Neuronal stem cell (in vitro differentiated cells): ENCODE results near the gene SPRN.
A peak's percentile ranks its signal among the peaks of the same experiment; 100 is the strongest.
"Not testable (repeated sequence)": the region's sequence is repeated elsewhere in the genome, so short reads cannot be mapped to it uniquely, and the experiment has no call there.

Experiments
- DNase-seq: peaks from one replicate; pipeline ENCODE4 v3.0.0-alpha.2; 2013; ENCODE audit warnings: low spot score
- H2AFZ ChIP-seq: one replicate; pipeline ENCODE4 v1.6.1; 2013; ENCODE audit warnings: mild to moderate bottlenecking, low read length, inconsistent platforms
- H2AK5ac ChIP-seq: 2 replicates; pipeline ENCODE4 v1.6.1; 2013; ENCODE audit warnings: low read depth, mild to moderate bottlenecking, inconsistent platforms, low read length, moderate library complexity, mixed read lengths
- H2BK120ac ChIP-seq: 2 replicates; pipeline ENCODE4 v1.6.1; 2013; ENCODE audit warnings: low read depth, mild to moderate bottlenecking, inconsistent platforms, low read length, moderate library complexity, mixed read lengths
- H2BK12ac ChIP-seq: one replicate; pipeline ENCODE4 v1.6.1; 2013; ENCODE audit warnings: low read length, inconsistent platforms
- H2BK15ac ChIP-seq: 2 replicates; pipeline ENCODE4 v1.6.1; 2013; ENCODE audit warnings: mild to moderate bottlenecking, low read length, inconsistent platforms, mixed read lengths
- H2BK5ac ChIP-seq: one replicate; pipeline ENCODE4 v1.6.1; 2013; ENCODE audit warnings: inconsistent platforms, mild to moderate bottlenecking, low read length, moderate library complexity
- H3K14ac ChIP-seq: one replicate; pipeline ENCODE4 v1.6.1; 2013; ENCODE audit warnings: low read length, inconsistent platforms
- H3K18ac ChIP-seq: 2 replicates; pipeline ENCODE4 v1.6.1; 2013; ENCODE audit warnings: low read length, inconsistent platforms
- H3K23ac ChIP-seq: 2 replicates; pipeline ENCODE4 v1.6.1; 2013; ENCODE audit warnings: low read depth, mild to moderate bottlenecking, mixed read lengths, low read length, inconsistent platforms; ENCODE audit not compliant: poor library complexity
- H3K27ac ChIP-seq: replicated peaks from 3 replicates; pipeline ENCODE4 v1.5.1; 2013; ENCODE audit warnings: low read length, inconsistent platforms
- H3K27me3 ChIP-seq, 3 experiments: 2 replicates each; pipeline ENCODE4 v1.6.1; 2013; ENCODE audit warnings: low read length in 3 of 3, mild to moderate bottlenecking in 2 of 3, inconsistent platforms in 1 of 3, low read depth in 1 of 3, mixed read lengths in 1 of 3, moderate library complexity in 1 of 3; ENCODE audit not compliant: control insufficient read depth in 3 of 3, insufficient read depth in 3 of 3
- H3K36me3 ChIP-seq, 2 donors: replicated peaks in 1 of 2; 2 replicates each; pipeline ENCODE4 v1.6.1; 2013; ENCODE audit warnings: low read length in 2 of 2; ENCODE audit not compliant: control insufficient read depth in 2 of 2, insufficient read depth in 2 of 2
- H3K4ac ChIP-seq: 2 replicates; pipeline ENCODE4 v1.6.1; 2013; ENCODE audit warnings: inconsistent platforms, mild to moderate bottlenecking, low read length, moderate library complexity
- H3K4me1 ChIP-seq, 2 donors: 1 replicate in 1 of 2; 2 replicates in 1 of 2; pipeline ENCODE4 v1.6.1; 2013; ENCODE audit warnings: low read length in 2 of 2, low read depth in 1 of 2; ENCODE audit not compliant: control insufficient read depth in 2 of 2, insufficient read depth in 1 of 2
- H3K4me2 ChIP-seq: one replicate; pipeline ENCODE4 v1.6.1; 2013; ENCODE audit warnings: mild to moderate bottlenecking, low read length, inconsistent platforms; ENCODE audit not compliant: insufficient read depth, poor library complexity, severe bottlenecking
- H3K4me3 ChIP-seq, 2 donors: 2 replicates each; pipeline ENCODE4 v1.5.1; 2013; ENCODE audit warnings: low read length in 2 of 2, mild to moderate bottlenecking in 2 of 2, inconsistent platforms in 1 of 2, moderate library complexity in 1 of 2
- H3K79me1 ChIP-seq: one replicate; pipeline ENCODE4 v1.6.1; 2013; ENCODE audit warnings: low read depth, mild to moderate bottlenecking, inconsistent platforms, low read length, moderate library complexity
- H3K9ac ChIP-seq: one replicate; pipeline ENCODE4 v1.6.1; 2013; ENCODE audit warnings: mild to moderate bottlenecking, low read depth, low read length, inconsistent platforms; ENCODE audit not compliant: poor library complexity
- H3K9me3 ChIP-seq, 2 donors: replicated peaks in 1 of 2; 2 replicates each; pipeline versions ENCODE3 to v1.6.1; 2013; ENCODE audit warnings: low read length in 2 of 2, mild to moderate bottlenecking in 2 of 2, inconsistent platforms in 1 of 2, low read depth in 1 of 2, mixed read lengths in 1 of 2, moderate library complexity in 1 of 2; ENCODE audit not compliant: control insufficient read depth in 2 of 2, insufficient read depth in 1 of 2
- H4K8ac ChIP-seq: one replicate; pipeline ENCODE4 v1.6.1; 2013; ENCODE audit warnings: low read depth, mild to moderate bottlenecking, inconsistent platforms, low read length, moderate library complexity
- H4K91ac ChIP-seq: one replicate; pipeline ENCODE4 v1.6.1; 2013; ENCODE audit warnings: low read length, low read depth, mild to moderate bottlenecking, inconsistent platforms; ENCODE audit not compliant: poor library complexity
- WGBS, 2 donors: extraction: QIAGEN DNeasy Blood & Tissue Kit; methylation state at CpG; one replicate each; pipeline ENCODE4 v1.1.7; 2013; ENCODE audit warnings: missing lambda C conversion rate in 2 of 2, mixed read lengths in 1 of 2; ENCODE audit not compliant: insufficient read length in 2 of 2, insufficient replicate concordance in 1 of 2; ENCODE audit errors: extremely low coverage in 2 of 2; 5-methylcytosine and 5-hydroxymethylcytosine counted together

Gene SPRN

DNA sequence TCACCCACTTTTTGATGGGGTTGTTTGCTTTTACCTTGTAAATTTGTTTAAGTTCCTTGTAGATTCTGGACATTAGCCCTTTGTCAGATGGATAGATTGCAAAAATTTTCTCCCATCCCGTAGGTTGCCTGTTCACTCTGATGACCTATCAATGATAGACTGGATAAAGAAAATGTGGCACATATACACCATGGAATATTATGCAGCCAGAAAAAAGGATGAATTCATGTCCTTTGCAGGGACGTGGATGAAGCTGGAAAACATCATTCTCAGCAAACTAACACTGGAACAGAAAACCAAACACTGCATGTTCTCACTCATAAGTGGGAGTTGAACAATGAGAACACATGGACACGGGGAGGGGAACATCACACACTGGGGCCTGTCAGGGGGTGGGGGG lies 44.8 kb upstream of the SPRN start:
- H4K91ac ChIP-seq, H3K14ac ChIP-seq, DNase-seq, H3K27ac ChIP-seq, H3K18ac ChIP-seq, H3K4me3 ChIP-seq, H3K36me3 ChIP-seq, H2BK15ac ChIP-seq, H3K4me1 ChIP-seq, H3K4me2 ChIP-seq, H3K79me1 ChIP-seq, H3K4ac ChIP-seq, H2AFZ ChIP-seq, H4K8ac ChIP-seq, H2AK5ac ChIP-seq, H3K23ac ChIP-seq, H2BK120ac ChIP-seq, H2BK12ac ChIP-seq, H2BK5ac ChIP-seq, H3K9ac ChIP-seq: not testable (repeated sequence)
- H3K9me3 ChIP-seq = peaks cover 0 to 54% of the 10 kb centered on the region in 2 donors
- no CpG with 5 or more reads among the region's 3 CpGs for WGBS, 2 donors
- H3K27me3 ChIP-seq = peaks cover 0 to 11% (median 0%) of the 10 kb centered on the region in 3 experiments

- H3K9ac ChIP-seq = no peak overlapping the region
- no peak overlapping the region for H4K91ac ChIP-seq
- no peaks in the 10 kb centered on the region for H3K79me1 ChIP-seq
- no peaks in the 10 kb centered on the region for H3K4me1 ChIP-seq
- H3K9me3 ChIP-seq = peaks cover 0 to 49% of the 10 kb centered on the region in 2 donors
- no peak overlapping the region for H3K18ac ChIP-seq
- H3K23ac ChIP-seq = no peak overlapping the region
- WGBS, 2 donors = no CpG with 5 or more reads among the region's 17 CpGs
- H2BK12ac ChIP-seq = no peak overlapping the region
- no peak overlapping the region for H2AK5ac ChIP-seq
- no peak overlapping the region for H2BK5ac ChIP-seq
- H3K4me2 ChIP-seq = no peak overlapping the region
- no peak overlapping the region for H3K4me3 ChIP-seq
- H3K14ac ChIP-seq = no peak overlapping the region
- H2AFZ ChIP-seq = no peak overlapping the region
- no peak overlapping the region for H2BK15ac ChIP-seq
- no peaks in the 10 kb centered on the region for H3K27me3 ChIP-seq
- no peak overlapping the region for H3K4ac ChIP-seq
- H4K8ac ChIP-seq = no peak overlapping the region
- no peak for DNase-seq
- no peak overlapping the region for H2BK120ac ChIP-seq
- H3K36me3 ChIP-seq = no peaks in the 10 kb centered on the region
- no peak overlapping the region for H3K27ac ChIP-seq
Measured at GRCh38 chr10:133467286-133467911, 43.0 kb upstream of the SPRN start.

DNA sequence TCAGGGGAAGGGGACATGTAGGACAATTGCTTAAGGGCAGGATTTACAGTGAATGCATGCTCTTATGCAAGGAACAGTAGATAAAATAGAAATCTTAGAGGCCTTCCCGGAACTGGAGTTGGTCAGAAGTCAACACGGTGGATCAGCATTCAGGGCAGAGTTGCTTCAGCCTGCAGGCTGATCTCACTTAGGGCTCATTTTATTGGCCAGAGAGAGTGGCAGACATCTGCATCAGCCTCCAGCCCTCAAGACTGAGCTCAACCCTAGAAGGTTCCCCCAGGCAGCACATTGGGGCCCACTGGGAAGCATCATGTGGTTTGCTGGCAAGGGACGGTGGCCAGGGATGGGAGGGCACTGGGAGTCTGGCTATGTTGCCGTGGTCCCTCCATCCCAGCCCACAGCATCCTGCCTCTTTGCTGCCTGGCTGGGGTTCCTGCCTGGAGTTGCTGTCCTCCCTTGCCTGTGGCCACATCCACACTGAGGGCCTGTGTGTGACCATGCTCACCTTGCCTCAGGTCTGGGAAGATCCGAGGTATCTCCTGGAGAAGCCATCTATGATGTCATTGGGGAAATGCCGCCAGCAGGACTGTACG lies 42.4 kb upstream of the SPRN start:
- no peak overlapping the region for H2AFZ ChIP-seq
- no peaks in the 10 kb centered on the region for H3K4me1 ChIP-seq
- no peak overlapping the region for H4K8ac ChIP-seq
- no peak overlapping the region for H4K91ac ChIP-seq
- no peaks in the 10 kb centered on the region for H3K79me1 ChIP-seq
- H3K9ac ChIP-seq = no peak overlapping the region
- no peak overlapping the region for H2BK120ac ChIP-seq
- H3K23ac ChIP-seq = peak overlapping the region; percentile 37
- H3K4me3 ChIP-seq = no peak overlapping the region
- no peak overlapping the region for H2BK5ac ChIP-seq
- no peak overlapping the region for H2BK12ac ChIP-seq
- no peak overlapping the region for H3K18ac ChIP-seq
- no peaks in the 10 kb centered on the region for H3K36me3 ChIP-seq
- WGBS, 2 donors = no CpG with 5 or more reads among the region's 7 CpGs
- no peak for DNase-seq
- no peak overlapping the region for H3K4ac ChIP-seq
- H3K4me2 ChIP-seq = no peak overlapping the region
- peaks cover 0 to 52% of the 10 kb centered on the region in 2 donors for H3K9me3 ChIP-seq
- H3K27ac ChIP-seq = no peak overlapping the region
- H3K14ac ChIP-seq = no peak overlapping the region
- no peak overlapping the region for H2BK15ac ChIP-seq
- no peak overlapping the region for H2AK5ac ChIP-seq
- H3K27me3 ChIP-seq = no peaks in the 10 kb centered on the region

- Histone ChIP-seq H3K4ac (no peak overlapping the region), H3K18ac (no peak overlapping the region), H3K4me2 (no peak overlapping the region), H4K8ac (no peak overlapping the region), H3K14ac (no peak overlapping the region), H3K36me3 (no peaks in the 10 kb centered on the region), H2BK15ac (no peak overlapping the region), H2BK120ac (no peak overlapping the region), H2BK5ac (no peak overlapping the region), H3K23ac (no peak overlapping the region), H3K4me1 (no peaks in the 10 kb centered on the region), H3K79me1 (peaks cover 1% of the 10 kb centered on the region), H2BK12ac (no peak overlapping the region), H2AK5ac (no peak overlapping the region), H3K27me3 (no peaks in the 10 kb centered on the region), H2AFZ (no peak overlapping the region), H3K4me3 (no peak overlapping the region), H3K27ac (no peak overlapping the region), H3K9me3 (peaks cover 0 to 49% of the 10 kb centered on the region in 2 donors), H4K91ac (no peak overlapping the region), H3K9ac (no peak overlapping the region)
- DNase-seq = no peak
- WGBS, 2 donors = no CpG with 5 or more reads among the region's 7 CpGs
Measured at GRCh38 chr10:133465950-133466474, 41.6 kb upstream of the SPRN start.
